Tongue (tissue), 2 donors: ENCODE measurements around the gene TENT5C. TPM values are rescaled to one million over a fixed set of nuclear protein-coding genes. Genes with fewer than 3 reads are reported as not detected.
A peak's percentile ranks its signal among the peaks of the same experiment; 100 is the strongest.

ENCODE experiments used
- DNase-seq: peaks from one replicate; pipeline ENCODE4 v3.0.0-alpha.2; 2015
- total RNA-seq: library from RNA; depleted of rRNA; stranded (reverse); fragments of >200 nt; gene quantifications from one replicate; pipeline ENCODE4 v1.2.3, GENCODE V29; 2014

TENT5C gene
- total RNA-seq, 1 donor from 2014 or later = 13.3 TPM

- DNase-seq = no peak
Measured at GRCh38 chr1:117613969-117614729, 8.3 kb downstream of the TENT5C start.

- no peak for DNase-seq
Measured at GRCh38 chr1:117615474-117615873, 9.6 kb downstream of the TENT5C start.

GRCh38 chr1:117616356-117616755, 10.5 kb downstream of the TENT5C start:
- no peak for DNase-seq

GRCh38 chr1:117616967-117617366, 11.1 kb downstream of the TENT5C start:
- no peak for DNase-seq

DNA sequence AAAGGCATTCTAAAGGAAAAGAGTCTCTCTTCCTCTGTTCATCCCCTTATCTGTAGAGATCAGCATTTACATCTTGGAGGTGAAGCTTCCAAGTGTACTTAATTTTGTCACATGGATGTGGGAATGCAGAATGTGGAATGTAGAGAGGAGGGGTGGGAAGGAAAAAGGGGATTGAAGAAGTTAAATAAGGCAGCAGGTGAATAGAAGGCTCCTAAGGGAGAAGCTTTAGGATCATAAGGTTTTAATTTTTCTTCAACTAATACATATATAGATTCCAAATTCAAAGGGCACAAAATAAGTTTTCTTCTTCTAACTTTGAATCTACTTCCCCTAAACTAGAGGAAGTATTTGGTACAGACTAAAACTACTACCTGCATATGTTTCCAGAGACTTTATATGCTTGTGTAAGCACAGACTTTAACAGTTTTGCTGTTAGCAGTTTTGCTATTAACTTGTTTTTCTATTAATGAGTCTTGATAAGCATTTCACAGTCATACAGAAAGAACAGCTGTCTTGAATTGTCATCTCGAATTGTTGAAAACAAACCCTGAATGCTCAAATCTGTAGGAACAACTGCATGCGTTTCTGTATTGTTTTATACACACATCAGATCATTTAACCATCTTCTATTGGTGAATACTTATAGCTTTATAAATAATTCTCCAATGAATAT, 12.7 kb downstream of the TENT5C start:
- no peak for DNase-seq

DNA sequence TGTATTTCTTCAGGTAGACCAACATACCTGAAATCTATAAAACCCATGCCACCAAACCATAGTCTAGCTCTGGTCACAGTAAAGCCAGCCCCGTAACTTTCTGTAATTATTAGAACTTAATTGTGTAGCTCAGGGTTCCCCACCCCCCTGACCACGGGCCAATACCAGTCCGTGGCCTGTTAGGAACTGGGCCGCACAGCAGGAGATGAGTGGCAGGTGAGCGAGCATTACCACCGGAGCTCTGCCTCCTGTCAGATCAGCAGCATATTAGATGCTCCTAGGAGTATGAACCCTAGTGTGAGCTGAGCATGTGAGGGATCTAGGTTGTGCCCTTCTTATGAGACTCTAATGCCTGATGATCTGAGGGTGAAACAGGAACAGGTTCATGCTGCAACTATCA, 14.6 kb downstream of the TENT5C start:
- no peak for DNase-seq

GRCh38 chr1:117621316-117621715, 15.5 kb downstream of the TENT5C start:
- no peak for DNase-seq

GRCh38 chr1:117622726-117623125, 16.9 kb downstream of the TENT5C start:
- no peak for DNase-seq

- DNase-seq = no peak
Measured at GRCh38 chr1:117623141-117623540, 17.3 kb downstream of the TENT5C start.

- no peak for DNase-seq
Measured at GRCh38 chr1:117623698-117624097, 17.9 kb downstream of the TENT5C start.

DNA sequence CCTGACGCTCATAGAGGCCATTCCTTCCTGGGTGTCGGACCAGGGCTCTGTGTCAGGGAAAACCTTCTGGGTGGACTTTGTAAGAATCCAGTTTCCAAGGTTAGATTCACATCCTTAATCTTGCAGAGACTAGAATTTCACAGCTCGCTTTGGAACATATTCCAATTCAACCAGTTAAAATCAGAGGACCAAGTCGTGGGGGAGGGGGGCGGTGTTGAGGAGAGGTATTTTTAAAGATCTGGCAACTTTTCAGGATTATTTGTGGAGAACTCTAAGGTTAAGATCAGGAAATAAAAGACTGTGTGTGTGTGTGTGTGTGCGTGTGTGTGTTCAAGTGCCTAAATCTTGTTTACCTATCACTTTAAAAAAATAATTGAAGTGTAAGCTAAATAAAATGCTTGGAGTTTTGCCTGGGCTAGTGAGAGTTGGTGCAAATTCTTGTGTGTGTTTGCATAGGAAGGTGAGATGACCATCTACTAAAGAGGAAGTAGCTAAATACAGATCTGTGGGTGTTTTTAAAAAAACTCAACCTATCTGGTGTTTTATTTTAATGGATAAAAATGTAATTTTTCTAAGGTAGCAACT, 21.8 kb downstream of the TENT5C start:
- no peak for DNase-seq

- DNase-seq = no peak
Measured at GRCh38 chr1:117628343-117628742, 22.5 kb downstream of the TENT5C start.

DNA sequence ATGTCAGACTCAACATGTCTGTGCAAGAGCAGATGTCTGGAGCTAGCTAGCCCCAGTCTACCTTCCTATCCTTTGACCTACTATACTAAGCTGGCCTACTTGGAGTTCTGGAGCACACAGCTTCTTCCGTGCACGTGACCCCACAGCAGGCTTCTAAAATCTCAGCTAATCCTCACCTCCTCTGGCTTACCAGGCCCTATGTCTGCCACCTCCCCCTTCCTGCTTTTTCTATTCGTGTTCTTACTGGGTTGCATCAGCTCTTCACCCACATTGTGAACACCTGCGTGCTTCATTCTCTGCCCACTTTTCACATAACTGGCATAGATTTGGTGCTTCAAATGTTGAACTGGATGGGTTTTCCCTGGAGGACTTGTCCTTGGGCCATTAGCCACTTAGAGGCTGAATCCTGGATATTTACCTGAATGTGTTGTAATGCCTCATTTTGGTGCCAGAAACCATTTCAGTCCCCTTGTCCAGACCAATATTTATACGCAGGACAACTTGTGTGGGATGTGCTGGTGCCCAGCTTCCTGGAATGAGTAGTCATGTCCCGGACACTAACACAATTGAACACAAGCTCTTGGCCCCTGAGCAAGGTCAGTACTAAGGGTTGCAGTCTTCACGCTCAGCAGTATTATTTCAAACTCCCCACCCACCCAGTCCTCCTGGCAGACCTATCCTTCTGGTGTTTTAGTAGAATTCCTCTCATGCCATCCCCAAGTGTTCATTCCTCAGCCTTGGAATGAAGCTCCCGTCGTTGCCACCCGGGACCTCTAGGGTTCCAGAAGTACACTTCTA, 24.0 kb downstream of the TENT5C start:
- DNase-seq = no peak

DNA sequence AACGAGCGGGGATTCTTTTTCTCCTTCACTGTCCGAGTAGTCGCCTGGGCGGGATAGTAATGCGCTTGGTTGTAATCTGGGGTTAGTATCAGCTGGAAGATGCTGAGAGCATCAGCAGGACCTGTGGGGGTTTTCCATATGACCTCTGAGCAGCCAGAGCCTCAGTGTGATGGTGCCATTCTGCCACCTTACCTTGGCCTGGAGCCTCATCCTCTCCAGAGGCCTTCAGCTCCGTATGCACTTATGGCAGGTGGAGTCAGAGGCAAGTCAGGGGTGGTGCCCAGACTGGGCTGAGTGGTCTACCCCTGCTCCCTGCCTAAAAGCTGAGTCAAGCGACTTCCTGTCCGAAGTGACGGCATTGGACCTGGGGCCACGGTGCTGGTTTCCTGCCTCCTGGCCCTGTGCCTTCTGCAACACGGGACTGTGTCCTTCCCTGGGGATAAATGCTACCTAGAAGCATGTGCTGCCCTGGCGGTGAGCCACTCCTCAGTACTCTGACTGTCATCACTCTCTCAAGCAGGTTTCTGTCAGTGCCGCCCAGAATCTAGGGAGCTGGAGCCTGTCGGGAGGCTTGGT, 24.7 kb downstream of the TENT5C start:
- DNase-seq = no peak

DNA sequence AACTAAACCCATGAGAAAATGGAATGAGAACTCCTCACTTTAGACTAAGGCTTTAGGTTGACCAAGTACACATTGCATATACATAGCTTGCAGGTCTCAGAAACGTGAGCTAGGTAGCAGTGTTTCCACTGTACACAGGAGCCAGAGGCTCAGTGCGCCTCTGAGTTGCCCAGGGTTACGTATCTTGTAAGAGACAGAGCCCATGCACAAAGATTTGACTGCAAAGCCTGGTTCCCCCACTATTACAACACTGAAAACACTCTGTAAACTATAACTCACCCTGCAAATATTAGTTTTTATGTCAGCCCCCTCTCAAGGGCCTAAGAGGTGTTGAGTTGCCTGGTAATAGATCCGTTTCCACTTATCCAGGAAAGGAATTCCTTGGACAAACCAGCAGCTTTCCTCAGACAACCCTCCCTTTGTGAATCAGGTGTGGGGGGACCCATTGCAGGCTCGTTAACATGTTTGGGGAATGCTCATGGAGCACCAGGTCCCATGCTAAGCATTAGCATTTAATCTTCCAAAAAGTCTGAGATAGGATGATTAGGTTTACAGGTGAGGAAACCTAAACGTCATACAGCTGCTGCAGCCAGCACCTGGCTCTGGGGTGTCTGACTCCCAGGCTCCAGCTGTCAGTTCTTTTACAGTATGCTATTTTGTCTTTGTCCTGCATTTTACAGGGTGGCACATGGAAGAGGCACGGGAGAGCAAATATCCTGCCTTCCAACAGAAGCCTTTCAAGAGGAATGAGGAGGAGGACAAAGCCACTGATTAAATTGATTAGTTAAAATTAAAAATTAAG, 25.7 kb downstream of the TENT5C start:
- DNase-seq = peak; percentile 35

- DNase-seq = peak; percentile 36
Measured at GRCh38 chr1:117632269-117633067, 26.6 kb downstream of the TENT5C start.

DNA sequence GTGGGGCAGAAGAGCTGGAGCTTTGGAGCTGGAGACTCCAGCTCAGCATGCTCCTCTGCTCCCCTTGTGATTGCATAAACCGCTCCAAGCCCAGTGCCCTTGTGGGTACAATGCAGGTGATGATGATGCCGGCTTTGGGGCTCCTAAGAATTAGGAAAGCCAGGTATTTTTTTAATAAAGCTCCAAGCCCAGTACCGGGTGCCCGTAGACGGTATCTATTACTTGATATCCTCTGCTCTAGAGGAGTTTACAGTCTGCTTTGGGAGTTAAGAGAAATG, 27.2 kb downstream of the TENT5C start:
- no peak for DNase-seq

DNA sequence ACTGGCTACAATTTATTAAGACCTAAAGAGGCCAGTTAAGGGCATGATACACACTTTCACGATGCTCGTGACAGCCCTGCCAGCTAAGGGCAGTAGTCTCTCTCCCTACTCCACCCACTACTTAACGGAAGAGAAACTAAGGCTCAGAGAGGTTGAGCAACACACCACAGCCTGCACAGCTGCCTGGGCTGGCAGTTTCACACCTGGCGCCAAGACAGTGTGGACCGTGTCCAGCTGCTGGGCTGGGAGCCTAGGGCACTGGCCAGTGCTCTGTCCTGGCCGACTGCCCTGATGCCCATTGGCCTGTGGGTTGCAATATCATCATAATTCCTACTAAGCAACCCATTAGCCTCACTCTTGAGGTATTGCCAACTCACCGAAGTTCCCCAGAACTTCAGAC, 27.6 kb downstream of the TENT5C start:
- DNase-seq = no peak

- DNase-seq = no peak
Measured at GRCh38 chr1:117633936-117634335, 28.1 kb downstream of the TENT5C start.

DNA sequence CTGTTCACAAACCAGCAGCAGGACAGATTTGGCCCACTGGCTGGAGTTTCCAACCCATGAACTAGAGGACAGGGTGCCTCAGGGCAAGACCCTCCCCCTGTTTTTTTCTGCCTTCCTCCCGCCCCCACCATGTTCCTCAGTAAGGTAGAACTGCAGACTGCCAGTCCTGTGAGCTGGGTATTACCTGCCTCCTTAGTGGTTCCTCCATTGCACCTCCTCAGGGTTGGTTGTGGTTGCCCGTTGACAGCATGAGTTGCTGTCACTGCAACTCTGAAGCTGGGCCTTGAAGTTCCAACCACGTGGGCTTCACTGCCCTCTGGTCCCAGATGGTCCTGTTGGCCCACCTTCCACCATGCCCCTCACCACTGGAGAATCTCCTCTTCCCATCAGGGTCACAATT, 28.8 kb downstream of the TENT5C start:
- no peak for DNase-seq

- DNase-seq = no peak
Measured at GRCh38 chr1:117635805-117636204, 30.0 kb downstream of the TENT5C start.
